ENCODE data around the gene KRT76.

Gene KRT76

DNA sequence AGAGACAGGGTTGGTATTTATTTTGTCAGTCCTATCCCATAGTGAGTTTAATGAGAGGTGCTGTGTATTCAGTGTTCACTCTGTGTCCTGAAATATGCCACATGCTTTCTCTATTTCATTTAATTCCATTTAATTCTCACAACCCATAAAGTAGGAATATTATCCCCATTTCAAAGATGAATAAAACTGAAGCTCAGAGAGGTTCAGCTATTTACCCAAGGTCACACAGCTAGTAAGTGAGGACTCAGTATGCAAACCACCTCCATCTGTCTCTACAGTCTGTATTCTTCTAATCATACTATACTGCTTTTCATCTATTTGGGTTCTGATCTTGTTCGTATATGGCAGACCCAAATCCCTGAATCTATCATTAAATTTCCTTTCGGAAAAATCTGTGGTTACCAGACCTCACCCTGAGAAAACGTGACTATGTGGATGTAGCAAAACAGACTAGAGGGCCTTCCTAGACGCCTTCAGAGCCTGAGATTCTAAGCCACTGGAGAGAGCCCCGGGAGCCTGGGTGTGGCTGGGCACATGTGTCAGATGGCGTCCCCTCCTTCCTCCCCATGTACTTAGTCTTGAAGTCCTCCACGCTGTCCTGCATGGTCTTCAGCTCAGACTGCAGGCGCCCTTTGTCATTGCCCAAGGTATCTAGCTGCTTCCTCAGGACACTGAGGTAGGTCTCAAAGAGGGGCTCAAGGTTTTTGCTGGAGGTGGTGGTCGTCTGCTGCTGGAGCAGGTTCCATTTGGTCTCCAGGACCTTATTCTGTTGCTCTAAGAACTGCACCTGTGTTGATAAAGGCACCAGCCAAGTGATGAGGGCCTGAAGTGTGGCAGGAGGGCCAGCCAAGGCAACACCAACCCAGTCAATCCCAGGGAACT, 34.3 kb upstream of the KRT76 start:
- H3K4me1 ChIP-seq (ENCODE audit: insufficient read depth, low read length), result no peaks in the 10 kb centered on the region
- H3K9ac ChIP-seq (ENCODE audit: low read depth, low read length), result no peak overlapping the region

DNA sequence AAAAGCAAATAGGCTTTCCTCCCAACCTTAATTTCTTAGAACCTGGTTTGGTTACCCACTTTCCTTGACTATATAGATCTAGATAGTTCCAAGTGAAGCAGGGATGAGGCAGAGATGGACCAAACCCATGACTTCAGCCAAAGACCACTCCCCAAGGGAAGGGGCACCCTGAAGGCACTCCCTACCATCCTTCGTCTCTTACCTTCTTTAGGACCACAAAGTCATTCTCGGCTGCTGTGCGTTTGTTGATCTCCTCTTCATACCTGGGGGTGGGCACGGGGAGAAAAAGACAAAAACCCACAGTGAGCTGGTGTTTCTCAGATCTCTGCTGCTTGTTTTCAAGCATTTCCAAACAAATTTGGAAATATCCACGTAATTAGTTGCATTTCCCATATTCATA, 33.4 kb upstream of the KRT76 start:
- no peak overlapping the region for H3K9ac ChIP-seq (ENCODE audit: low read depth, low read length)
- no peaks in the 10 kb centered on the region for H3K9me3 ChIP-seq (ENCODE audit: insufficient read depth, low read depth, low read length)
- no peak overlapping the region for H3K4me3 ChIP-seq (ENCODE audit: low read length)
- H3K4me1 ChIP-seq (ENCODE audit: insufficient read depth, low read length), result peaks cover under 1% of the 10 kb centered on the region; the same call in 1 of the 2 replicates
- no peaks in the 10 kb centered on the region; the same call in 1 of the 2 replicates for H3K27me3 ChIP-seq (ENCODE audit: insufficient read depth, low read length)
- no peaks in the 10 kb centered on the region for H3K36me3 ChIP-seq (ENCODE audit: insufficient read depth, low read depth, low read length)
- H3K27ac ChIP-seq (ENCODE audit: low read length), result no peak overlapping the region

More for the DNA sequence above, 34.3 kb upstream of the KRT76 start:
- no peaks in the 10 kb centered on the region for H3K9me3 ChIP-seq (ENCODE audit: insufficient read depth, low read depth, low read length)
- H3K36me3 ChIP-seq (ENCODE audit: insufficient read depth, low read depth, low read length), result no peaks in the 10 kb centered on the region
- no peak overlapping the region for H3K4me3 ChIP-seq (ENCODE audit: low read length)
- no peak overlapping the region for H3K27ac ChIP-seq (ENCODE audit: low read length)
- no peaks in the 10 kb centered on the region; the same call in 1 of the 2 replicates for H3K27me3 ChIP-seq (ENCODE audit: insufficient read depth, low read length)

DNA sequence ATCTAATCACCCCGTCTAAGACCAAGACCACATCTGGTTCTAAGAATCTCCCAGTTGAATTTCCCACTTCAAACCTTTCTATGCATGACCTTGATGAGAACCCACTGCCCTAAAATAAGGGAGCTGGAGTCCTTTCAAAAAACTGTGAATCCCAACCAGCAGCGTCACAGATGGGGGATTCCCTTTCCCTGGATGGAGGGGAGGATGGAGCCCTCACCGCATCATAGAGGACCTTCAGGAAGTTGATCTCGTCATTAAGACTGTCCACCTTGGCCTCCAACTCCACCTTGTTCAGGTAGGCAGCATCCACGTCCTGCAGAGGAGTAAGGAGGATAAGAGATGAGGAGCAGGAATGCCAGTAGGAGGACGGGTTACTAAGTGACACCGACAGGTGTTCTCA, 32.0 kb upstream of the KRT76 start:
- no peaks in the 10 kb centered on the region; the same call in 1 of the 2 replicates for H3K27me3 ChIP-seq (ENCODE audit: insufficient read depth, low read length)
- peaks cover 6% of the 10 kb centered on the region; the same call in 1 of the 2 replicates for H3K4me1 ChIP-seq (ENCODE audit: insufficient read depth, low read length)
- no peak overlapping the region for H3K9ac ChIP-seq (ENCODE audit: low read depth, low read length)
- no peaks in the 10 kb centered on the region for H3K36me3 ChIP-seq (ENCODE audit: insufficient read depth, low read depth, low read length)
- H3K4me3 ChIP-seq (ENCODE audit: low read length), result no peak overlapping the region
- H3K27ac ChIP-seq (ENCODE audit: low read length), result no peak overlapping the region
- H3K9me3 ChIP-seq (ENCODE audit: insufficient read depth, low read depth, low read length), result no peaks in the 10 kb centered on the region

DNA sequence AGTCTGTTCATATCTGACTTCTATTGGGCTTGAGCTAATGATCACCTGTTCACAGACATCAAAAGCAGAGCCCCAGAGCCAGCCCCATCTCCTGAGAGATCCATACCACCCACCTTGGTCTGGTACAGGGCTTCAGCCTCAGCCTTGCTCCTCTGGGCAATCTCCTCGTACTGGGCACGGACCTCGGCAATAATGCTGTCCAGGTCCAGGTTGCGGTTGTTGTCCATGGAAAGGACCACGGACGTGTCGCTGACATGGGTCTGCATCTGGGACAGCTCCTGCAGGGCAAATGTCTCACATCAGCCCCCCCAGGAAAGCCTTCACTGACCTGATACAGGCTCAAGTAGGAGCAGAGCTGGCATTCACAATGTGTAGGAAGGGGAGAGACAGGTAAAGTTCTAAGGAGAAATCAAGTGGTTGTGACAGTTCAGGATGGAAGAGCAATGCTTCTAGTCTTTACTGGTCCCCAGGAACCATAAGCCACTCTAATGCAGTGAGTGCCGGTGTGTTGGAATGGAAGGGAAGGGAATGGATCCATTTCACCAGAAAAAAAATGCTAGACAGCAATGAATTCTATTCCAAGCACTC, 31.5 kb upstream of the KRT76 start:
- Histone ChIP-seq H3K9me3 (ENCODE audit: insufficient read depth, low read depth, low read length) (no peaks in the 10 kb centered on the region), H3K4me1 (ENCODE audit: insufficient read depth, low read length) (peaks cover 6% of the 10 kb centered on the region; the same call in 1 of the 2 replicates), H3K36me3 (ENCODE audit: insufficient read depth, low read depth, low read length) (no peaks in the 10 kb centered on the region), H3K9ac (ENCODE audit: low read depth, low read length) (no peak overlapping the region), H3K4me3 (ENCODE audit: low read length) (no peak overlapping the region), H3K27me3 (ENCODE audit: insufficient read depth, low read length) (no peaks in the 10 kb centered on the region; the same call in 1 of the 2 replicates), H3K27ac (ENCODE audit: low read length) (no peak overlapping the region)

DNA sequence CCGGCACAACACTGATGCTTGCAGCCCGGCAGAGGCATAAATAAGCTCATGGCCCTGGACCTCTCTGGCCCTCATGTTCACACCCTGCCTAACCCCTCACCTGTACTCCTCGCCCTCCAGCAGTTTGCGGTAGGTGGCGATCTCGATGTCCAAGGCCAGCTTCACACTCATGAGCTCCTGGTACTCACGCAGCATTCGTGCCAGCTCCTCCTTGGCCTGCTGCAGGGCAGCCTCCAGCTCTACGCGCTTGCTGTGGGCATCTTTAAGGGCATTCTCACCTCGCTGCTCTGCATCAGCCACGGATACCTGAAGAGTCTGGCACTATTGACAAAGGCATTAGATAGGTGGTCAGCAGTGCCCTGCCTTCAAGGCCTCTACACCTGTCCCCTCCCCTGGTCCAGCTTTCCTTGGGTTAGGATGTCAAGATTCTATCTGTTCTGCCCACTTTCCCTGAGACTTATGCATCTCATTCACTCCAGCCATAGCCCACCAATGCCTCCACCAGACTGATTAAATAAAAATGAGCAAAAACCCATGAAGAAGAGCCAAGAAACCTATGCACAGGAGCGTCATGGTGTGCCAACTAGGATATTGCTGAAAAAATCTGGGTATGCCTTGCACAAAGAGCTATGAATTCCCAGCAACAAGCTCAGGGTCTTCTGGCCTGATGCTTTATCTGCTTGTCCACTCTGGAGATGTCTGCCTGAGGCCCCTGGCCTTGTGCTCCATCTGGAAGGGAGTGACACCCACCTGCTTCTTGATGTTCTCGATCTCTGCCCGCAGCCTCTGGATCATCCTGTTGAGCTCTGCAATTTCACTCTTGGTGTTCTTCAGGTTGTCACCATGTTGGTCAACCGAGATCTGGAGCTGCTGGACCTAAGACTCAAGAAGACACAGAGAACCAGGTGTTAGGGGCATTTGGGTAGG, 30.7 kb upstream of the KRT76 start:
- H3K36me3 ChIP-seq (ENCODE audit: insufficient read depth, low read depth, low read length), result no peaks in the 10 kb centered on the region

DNA sequence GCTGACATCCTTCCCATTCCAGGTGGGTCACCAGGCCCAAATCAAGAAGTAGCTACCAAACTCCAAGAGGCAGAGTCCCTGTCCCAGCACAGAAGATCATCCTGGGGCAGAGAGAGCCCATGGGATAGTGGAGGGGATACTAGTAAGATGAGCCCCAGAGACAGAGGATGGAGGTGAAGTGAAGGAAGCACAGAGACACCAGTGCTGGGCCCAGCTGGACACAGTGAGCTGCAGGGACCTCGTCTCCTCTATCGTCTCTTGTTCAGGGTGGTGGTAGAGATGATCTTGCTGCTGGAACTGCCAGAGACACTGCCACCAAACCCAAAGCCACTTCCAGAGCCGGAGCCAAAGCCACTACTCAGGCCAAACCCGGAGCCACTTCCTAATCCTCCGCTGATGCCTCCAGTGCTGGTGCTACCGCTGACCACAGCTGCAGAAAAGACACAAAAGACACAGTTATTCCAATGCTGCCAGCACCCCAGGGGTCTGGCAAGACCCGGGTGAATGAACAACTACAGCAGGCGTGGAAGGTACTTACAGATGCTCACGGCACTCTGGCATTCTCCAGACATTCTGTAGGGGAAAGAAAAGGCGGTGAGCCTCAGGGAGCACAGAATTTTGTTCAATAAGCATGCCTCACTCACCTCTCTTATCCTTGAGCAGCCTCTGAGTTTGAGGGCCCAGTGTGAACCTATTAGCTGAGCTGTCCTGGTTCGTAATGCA, 29.8 kb upstream of the KRT76 start:
- Histone ChIP-seq H3K27me3 (ENCODE audit: insufficient read depth, low read length) (no peaks in the 10 kb centered on the region; the same call in 1 of the 2 replicates), H3K9ac (ENCODE audit: low read depth, low read length) (no peak overlapping the region), H3K9me3 (ENCODE audit: insufficient read depth, low read depth, low read length) (no peaks in the 10 kb centered on the region), H3K27ac (ENCODE audit: low read length) (no peak overlapping the region), H3K36me3 (ENCODE audit: insufficient read depth, low read depth, low read length) (no peaks in the 10 kb centered on the region), H3K4me1 (ENCODE audit: insufficient read depth, low read length) (peaks cover 6% of the 10 kb centered on the region; the same call in 1 of the 2 replicates), H3K4me3 (ENCODE audit: low read length) (no peak overlapping the region)

More for the DNA sequence above, 30.7 kb upstream of the KRT76 start:
- no peaks in the 10 kb centered on the region for H3K9me3 ChIP-seq (ENCODE audit: insufficient read depth, low read depth, low read length)
- no peaks in the 10 kb centered on the region; the same call in 1 of the 2 replicates for H3K27me3 ChIP-seq (ENCODE audit: insufficient read depth, low read length)
- H3K27ac ChIP-seq (ENCODE audit: low read length), result no peak overlapping the region
- no peak overlapping the region for H3K4me3 ChIP-seq (ENCODE audit: low read length)
- peaks cover 6% of the 10 kb centered on the region; the same call in 1 of the 2 replicates for H3K4me1 ChIP-seq (ENCODE audit: insufficient read depth, low read length)
- H3K9ac ChIP-seq (ENCODE audit: low read depth, low read length), result no peak overlapping the region

DNA sequence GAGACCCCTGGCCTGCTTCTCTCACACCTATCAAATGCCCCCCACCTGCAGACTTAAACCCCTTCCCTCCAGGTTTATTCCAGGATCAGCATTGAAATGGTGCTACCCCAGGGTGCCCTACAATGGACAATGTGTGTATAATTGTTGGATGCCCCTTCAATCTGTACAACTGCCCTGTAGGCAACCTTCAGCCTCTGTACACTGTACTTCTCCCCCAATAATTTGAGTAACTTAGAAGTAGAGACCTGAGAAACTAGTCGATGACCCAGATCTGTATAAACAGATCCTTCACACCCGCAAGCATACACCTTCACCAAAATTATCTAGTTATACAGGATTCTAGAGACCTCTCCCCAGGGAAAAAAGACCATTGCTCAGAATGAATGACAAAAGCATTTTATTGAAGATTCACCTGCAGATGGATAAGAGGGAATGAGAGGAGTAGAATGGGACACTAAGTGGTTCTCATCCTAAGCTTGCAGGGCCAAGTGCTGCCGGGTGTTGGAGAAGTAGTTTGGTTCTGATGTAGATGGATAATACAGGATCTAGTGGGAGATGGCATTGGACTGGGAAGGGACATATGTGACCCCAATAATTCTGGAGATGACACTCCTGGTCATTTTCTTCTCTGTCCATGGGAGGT, 29.1 kb upstream of the KRT76 start:
- Histone ChIP-seq H3K4me1 (ENCODE audit: insufficient read depth, low read length) (peaks cover 6% of the 10 kb centered on the region; the same call in 1 of the 2 replicates), H3K9me3 (ENCODE audit: insufficient read depth, low read depth, low read length) (no peaks in the 10 kb centered on the region), H3K36me3 (ENCODE audit: insufficient read depth, low read depth, low read length) (no peaks in the 10 kb centered on the region), H3K27me3 (ENCODE audit: insufficient read depth, low read length) (no peaks in the 10 kb centered on the region; the same call in 1 of the 2 replicates), H3K4me3 (ENCODE audit: low read length) (no peak overlapping the region), H3K27ac (ENCODE audit: low read length) (no peak overlapping the region), H3K9ac (ENCODE audit: low read depth, low read length) (no peak overlapping the region)

DNA sequence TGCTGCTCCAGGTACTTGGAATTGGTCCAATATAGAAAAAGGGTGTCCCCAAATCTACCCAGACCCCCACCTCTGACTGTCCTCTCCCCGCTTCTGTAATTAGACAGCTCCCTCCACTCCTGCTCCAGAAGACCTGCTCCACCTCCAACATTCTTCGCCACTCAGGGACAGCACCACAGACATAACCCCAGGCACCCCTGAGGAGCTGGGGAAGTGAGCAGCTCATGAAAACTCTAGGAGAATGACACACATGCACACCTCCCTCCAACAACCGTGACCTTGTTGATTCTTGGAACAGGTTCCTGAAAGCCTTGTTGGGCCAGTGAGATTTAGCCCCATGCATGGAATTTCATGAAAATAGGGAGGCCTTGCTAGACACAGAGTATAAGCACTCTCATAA, 28.6 kb upstream of the KRT76 start:
- Histone ChIP-seq H3K4me3 (ENCODE audit: low read length) (no peak overlapping the region), H3K4me1 (ENCODE audit: insufficient read depth, low read length) (peaks cover 9% of the 10 kb centered on the region; the same call in 1 of the 2 replicates), H3K27me3 (ENCODE audit: insufficient read depth, low read length) (no peaks in the 10 kb centered on the region; the same call in 1 of the 2 replicates), H3K9ac (ENCODE audit: low read depth, low read length) (no peak overlapping the region), H3K36me3 (ENCODE audit: insufficient read depth, low read depth, low read length) (no peaks in the 10 kb centered on the region), H3K9me3 (ENCODE audit: insufficient read depth, low read depth, low read length) (no peaks in the 10 kb centered on the region), H3K27ac (ENCODE audit: low read length) (no peak overlapping the region)

DNA sequence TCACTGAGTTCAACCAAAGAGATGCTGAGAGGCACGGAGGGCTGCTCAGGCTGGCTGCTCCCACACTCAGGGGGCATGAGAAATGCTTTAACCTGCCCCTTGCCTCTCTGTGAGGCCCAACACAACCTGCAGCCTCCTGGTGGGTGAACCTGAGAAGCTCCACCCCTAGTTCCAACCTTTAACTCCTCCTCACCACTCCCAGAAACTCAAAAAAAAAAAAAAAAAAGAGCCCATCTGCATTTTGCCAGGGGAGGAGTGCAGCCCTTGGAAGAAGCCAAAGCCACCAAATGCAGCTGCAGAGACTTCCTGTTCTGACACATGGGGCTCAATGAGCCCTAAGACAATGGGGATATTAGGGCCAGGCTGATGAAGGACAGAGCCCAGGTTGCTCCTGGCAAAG, 27.9 kb upstream of the KRT76 start:
- no peak overlapping the region for H3K27ac ChIP-seq (ENCODE audit: low read length)
- H3K4me3 ChIP-seq (ENCODE audit: low read length), result no peak overlapping the region
- H3K27me3 ChIP-seq (ENCODE audit: insufficient read depth, low read length), result no peaks in the 10 kb centered on the region; the same call in 1 of the 2 replicates
- no peaks in the 10 kb centered on the region for H3K36me3 ChIP-seq (ENCODE audit: insufficient read depth, low read depth, low read length)
- no peaks in the 10 kb centered on the region for H3K9me3 ChIP-seq (ENCODE audit: insufficient read depth, low read depth, low read length)
- no peak overlapping the region for H3K9ac ChIP-seq (ENCODE audit: low read depth, low read length)
- H3K4me1 ChIP-seq (ENCODE audit: insufficient read depth, low read length), result peaks cover 15% of the 10 kb centered on the region; the same call in 1 of the 2 replicates

DNA sequence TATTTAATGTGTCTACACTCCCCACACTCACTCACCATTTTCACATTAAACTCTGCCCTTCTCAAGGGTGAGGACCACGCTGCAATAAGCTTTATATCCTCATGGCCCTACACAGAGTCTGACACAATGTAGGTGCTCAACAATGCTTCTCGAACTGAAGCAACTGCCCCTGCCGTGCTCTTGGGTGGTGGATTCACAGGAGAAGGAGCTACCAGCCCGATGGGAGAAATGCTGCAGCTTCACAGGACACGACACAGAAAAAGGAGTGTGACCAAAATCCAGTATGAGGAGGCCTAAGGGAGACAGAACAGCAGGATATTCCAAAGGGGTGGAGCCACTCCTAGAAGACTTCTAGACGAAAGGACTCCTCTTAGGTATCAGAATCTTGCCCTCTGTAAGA, 25.3 kb upstream of the KRT76 start:
- Histone ChIP-seq H3K36me3 (ENCODE audit: insufficient read depth, low read depth, low read length) (no peaks in the 10 kb centered on the region), H3K9ac (ENCODE audit: low read depth, low read length) (no peak overlapping the region), H3K9me3 (ENCODE audit: insufficient read depth, low read depth, low read length) (no peaks in the 10 kb centered on the region), H3K4me1 (ENCODE audit: insufficient read depth, low read length) (peaks cover 19% of the 10 kb centered on the region; the same call in 1 of the 2 replicates), H3K27ac (ENCODE audit: low read length) (no peak overlapping the region), H3K4me3 (ENCODE audit: low read length) (no peak overlapping the region), H3K27me3 (ENCODE audit: insufficient read depth, low read length) (no peaks in the 10 kb centered on the region; the same call in 1 of the 2 replicates)
